ENCODE measurements around the gene CD36.

CD36 gene

DNA sequence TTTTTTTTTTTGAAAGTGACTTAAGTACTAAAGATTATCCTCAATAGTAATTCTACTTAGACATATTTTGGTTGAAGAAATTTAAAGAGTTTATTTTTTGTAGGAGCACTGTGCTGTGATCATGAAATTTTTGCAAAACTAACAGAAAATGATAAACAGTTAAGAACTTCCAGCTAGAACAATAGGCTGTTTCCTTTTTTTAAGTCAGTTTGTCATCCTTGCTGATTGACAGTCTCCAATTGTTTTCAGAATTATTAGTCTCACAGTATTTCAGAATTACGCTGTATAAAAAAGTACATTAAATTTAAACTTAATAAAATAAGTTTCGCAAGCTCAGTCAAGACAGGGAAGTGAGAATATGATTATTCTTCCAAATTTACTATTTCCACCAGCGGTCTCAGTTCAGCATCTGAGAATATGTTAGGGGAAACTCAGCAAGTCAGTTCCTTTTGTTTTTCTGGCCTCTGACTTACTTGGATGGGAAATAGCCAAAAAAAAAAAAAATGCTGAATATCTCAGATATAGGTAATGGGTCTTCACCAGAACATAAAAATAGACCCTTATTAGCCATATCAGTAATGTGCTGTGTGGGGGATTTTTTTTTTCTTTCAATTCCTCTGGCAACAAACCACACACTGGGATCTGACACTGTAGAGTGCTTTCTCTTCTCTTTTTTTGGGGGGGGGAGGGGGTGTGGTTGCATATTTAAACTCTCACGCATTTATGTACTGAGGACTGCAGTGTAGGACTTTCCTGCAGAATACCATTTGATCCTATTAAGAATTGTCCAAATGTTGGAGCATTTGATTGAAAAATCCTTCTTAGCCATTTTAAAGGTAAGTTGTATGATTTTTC lies at the start of gene CD36:
TSS of gene CD36 (plus strand) at position 732 of the 855 bp plus-strand sequence. CDS start 8,099 bp downstream, outside the sequence.
- DNase-seq: no peak

- DNase-seq: no peak
Measured at GRCh38 chr7:80589631-80590030, 48.8 kb upstream of the CD36 start.

DNA sequence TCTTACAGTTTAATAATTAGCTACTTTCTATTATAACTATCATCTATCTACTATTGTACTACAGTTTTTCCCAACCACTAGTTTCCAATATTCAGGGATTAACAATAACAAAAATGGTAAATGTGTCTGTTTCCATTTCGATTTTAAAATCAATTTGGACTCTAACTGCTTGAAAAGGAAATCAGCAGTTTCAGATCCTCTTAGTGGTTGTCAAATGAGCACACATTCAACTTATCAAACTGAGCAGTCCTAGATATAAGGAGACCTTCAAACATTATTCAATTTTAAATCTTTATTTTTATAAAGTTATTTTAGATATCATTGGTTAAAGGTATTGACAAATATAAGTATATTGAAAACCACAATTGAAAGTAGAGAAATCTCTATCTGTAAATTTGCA lies 46.8 kb upstream of the CD36 start:
- DNase-seq: no peak

DNA sequence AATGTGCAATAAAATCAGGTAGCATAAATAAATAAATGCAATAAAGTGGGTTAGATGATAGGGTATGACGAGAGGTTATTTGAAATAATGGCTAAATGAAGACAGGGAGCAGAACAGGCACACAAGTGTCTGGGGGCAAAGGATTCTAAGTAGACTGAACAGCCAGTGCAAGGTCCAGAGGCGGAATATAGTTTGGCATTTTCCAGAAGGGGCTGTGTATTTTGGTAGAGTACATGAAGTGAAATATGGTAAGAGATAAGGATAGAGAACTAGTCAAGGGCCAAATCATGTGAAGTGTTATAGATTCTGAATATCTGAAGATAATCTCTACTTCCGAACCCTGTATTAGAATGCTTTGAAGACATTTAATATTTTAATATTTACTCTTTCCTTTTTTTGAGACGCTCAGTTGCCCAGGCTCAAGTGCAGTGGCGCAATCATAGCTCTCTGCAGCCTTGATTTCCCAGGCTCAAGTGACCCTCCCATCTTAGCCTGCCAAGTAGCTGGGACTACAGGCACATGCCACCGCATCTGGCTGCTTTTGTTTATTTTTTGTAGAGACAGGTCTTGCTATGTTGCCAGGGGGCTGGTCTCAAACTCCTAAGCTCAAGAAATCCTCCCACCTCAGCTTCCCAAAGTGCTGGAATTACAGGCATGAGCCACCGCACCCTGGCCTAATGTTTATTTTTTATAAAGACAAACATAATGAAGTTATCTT lies 44.4 kb upstream of the CD36 start:
- no peak for DNase-seq

GRCh38 chr7:80596933-80597517 lies 41.4 kb upstream of the CD36 start:
- no peak for DNase-seq

- no peak for DNase-seq
Measured at GRCh38 chr7:80597875-80598274, 40.6 kb upstream of the CD36 start.

DNA sequence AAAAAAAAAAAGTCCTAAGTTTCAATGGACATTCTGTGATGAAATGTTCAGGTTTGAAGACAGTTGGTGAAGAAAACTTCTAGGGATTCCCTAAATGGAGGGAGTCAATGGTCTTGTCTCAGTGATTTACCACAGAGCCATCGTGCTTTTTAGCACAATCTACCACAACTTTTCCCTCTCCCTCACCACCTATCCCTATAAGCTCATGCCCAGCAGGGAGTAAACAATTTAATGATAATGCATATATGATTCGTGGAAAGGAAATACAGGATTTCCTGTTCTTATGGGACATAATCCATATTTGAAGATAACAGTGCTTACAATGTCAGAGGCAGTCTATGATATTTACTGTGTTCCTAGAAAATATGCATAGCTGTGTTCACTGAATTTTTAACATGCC lies 38.4 kb upstream of the CD36 start:
- DNase-seq: no peak

DNA sequence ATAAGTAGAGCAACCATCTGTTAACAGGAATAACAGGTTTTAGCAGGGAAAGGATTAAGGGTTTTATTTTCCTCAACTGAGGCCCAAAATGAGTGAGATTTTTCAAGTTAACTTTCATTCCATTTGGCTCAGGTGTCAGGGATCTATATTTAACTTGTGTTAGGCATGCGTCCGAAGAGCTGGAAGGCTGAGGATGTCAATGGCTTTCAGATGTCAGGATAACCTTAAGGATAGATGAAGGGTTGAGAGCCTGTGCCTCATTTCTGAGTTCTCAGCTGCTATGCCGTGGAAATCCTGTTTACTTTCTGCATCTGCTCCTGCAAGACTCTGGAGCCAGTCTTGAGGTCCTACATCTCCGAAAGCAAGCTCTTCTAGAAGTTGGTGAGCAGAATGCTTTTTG lies 36.4 kb upstream of the CD36 start:
- no peak for DNase-seq

DNA sequence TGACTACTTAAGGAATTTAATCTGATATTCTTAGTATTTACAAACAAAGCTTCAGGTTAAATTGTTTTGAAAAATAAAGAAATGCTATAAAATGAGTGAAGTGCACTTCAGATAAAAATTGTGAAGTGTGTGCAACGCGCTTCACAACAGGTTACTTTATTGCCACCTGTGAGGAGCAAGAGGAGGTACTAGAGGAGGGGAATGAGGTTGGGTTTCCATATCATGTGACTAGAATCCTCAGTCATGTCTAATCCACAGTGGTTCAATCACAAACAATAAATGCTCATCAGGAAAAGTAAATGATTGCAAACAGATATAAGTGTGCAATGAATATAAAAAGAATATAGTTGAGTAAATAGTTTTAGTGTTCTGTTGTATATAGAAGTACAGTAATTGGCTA lies 34.5 kb upstream of the CD36 start:
- DNase-seq: no peak

GRCh38 chr7:80604436-80604835 lies 34.0 kb upstream of the CD36 start:
- no peak for DNase-seq

- DNase-seq: no peak
Measured at GRCh38 chr7:80607136-80607535, 31.3 kb upstream of the CD36 start.

GRCh38 chr7:80608336-80608735 lies 30.1 kb upstream of the CD36 start:
- no peak for DNase-seq

- no peak for DNase-seq
Measured at GRCh38 chr7:80609751-80610150, 28.7 kb upstream of the CD36 start.

DNA sequence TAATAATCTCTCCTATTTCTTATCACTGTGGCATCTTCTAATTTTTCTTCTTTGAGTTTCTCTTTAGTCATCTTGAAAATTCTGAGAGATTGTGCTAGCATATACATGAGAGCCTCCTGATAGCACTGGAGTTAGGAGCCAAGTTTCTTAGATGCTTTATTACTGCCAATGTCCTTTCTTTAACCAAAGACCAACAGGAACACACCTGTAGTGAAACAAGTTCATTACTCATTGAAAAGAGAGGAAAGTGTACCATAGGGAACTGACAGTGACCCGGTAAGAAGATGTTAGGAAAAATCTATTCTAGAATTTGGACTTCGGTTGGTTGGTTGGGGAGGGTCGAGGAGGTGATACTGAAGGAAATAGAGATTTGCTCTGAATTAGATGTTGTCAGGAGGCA lies 27.1 kb upstream of the CD36 start:
- no peak for DNase-seq

DNA sequence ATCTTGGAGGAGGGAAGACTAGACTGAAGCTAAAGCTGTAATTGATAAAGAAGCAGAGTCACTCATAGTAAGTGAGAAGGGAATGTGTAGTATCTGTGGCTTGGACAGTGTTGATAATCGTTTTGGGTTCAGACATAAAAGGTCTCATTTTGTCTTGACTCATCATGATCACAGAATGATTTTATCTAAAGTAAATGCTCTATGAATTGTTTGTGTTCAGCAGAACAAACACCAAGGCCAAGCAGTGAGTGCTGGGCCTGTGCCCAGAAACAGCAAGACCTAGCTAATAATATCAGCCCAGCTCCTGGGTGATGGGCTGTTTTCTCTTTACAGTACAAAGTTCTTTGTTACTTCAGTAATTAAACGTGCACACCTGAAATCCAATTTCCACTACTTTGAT lies 26.7 kb upstream of the CD36 start:
- no peak for DNase-seq

DNA sequence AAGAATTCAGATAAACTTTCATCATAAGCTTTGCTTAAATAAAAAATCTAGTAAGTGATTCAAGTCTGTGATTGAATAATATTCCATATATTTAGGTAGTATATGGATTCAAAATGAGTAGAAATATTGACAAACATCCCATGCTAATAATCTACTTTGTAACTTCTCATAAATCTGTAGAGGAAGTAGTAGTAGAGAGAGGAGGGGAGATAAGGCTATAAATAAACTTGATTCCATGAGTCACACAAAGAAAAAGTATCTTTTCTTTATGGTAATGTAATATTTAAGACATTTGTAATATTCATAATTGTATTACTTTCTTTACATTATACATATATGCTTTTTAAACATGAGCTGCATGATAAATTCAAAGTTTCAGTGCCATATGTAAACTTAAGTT lies 25.6 kb upstream of the CD36 start:
- DNase-seq: no peak

GRCh38 chr7:80613519-80613918 lies 24.9 kb upstream of the CD36 start:
- no peak for DNase-seq

DNA sequence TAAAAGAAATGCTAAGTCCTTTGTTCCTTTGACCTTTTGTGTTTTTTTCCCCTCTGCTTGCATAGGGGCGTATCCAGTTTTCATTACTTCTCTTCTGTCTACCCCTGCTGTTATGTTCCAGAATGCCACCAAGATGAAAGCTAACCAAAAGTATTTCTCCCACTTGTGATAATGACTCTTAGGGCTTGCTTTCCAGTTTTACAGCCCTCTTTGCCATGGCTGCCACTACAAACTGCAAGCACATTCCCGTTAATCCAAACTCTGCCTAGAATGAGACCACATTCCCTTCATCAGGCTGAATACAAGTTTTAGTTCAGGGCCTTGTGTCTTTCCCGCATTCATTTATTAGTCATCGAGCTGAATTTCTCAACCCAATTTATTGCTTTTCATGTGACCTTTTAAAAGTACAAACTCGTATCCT lies 23.6 kb upstream of the CD36 start:
- no peak for DNase-seq

GRCh38 chr7:80618096-80618495 lies 20.3 kb upstream of the CD36 start:
- DNase-seq: no peak

DNA sequence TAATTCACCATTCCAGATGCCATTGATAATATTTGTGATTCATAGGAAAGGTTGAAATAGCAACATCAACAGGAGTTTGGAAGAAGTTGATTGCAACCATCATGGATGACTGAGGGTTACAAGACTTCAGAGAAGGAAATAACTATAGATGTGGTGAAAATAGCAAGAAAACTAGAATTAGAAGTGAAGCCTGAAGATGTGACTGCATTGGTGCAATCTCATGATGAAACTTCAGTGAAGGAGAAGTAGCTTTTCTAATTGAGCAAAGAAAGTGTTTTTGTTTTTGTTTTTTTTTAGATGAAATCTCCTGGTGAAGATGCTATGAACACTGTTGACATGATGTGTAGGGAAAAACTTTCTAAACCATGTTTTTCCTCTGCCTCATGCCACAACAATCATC lies 18.7 kb upstream of the CD36 start:
- no peak for DNase-seq

DNA sequence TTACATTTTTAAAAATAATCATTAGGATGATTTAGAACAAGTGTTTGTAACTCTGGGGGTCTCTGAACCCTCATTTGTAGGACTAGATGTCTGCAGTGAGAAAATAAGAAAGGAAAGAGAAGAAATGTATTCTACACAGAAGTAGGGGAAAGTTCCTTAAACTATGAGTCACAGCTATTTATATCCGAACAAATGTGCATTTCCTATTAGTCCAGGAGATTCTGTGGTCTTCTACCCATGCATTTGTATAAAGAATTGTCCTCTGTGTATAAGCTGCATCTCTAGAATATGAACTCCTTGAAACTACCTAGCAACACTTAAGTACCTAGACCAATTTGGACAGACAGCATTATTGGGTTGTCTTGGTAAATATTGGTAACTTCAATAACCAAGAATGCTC lies 15.9 kb upstream of the CD36 start:
- DNase-seq: no peak

DNA sequence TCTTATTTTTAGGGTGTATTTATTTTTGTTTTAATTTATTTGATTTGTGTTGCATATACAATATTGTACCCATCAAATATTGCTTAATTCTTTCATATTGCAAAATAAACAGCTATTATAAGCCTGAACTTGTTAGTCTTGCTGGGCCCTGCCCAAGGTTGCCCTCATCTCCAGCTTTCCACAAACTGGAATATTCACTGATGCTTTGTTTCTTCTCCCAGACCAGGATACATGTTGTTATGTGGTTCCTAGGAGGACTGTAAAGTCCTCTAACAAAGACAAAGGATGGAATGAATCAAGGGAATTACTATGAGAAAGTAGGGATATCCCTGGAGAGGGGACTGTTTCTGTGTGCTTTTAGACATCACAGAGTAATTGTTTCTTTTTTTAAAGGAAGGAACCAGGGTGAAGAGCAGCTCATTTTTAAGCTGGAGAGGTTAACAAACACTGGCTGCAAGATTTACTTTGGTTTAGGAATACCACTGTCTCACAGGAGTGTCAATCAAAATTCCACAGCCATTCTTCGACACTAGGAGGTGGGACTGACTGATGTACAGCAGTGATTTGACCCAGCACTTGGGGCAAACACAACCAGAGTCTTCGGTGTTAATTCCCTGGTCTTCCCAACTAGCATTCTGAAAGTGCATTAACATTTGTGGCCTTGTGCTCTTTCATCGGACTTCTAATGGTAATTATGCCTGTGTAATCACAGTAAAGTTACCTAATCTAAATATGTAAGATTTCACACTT lies 14.8 kb upstream of the CD36 start:
- DNase-seq: no peak

GRCh38 chr7:80624763-80625162 lies 13.7 kb upstream of the CD36 start:
- DNase-seq: no peak
